ENCODE data around the gene CLIP3. TPM values are rescaled to one million over a fixed set of nuclear protein-coding genes. Genes with fewer than 3 reads are reported as not detected.

CLIP3 gene
- total RNA-seq, 1 donor from 2014 or later: 8.2 TPM

GRCh38 chr19:36040495-36040894 lies 7.8 kb upstream of the CLIP3 start:
- Mint-ChIP-seq H3K27me3 (ENCODE audit: insufficient read depth, low read depth) (peaks cover 2% of the 10 kb centered on the region), H3K9me3 (no peaks in the 10 kb centered on the region), H3K4me1 (peaks cover 12% of the 10 kb centered on the region), H3K36me3 (peaks cover 5% of the 10 kb centered on the region), H3K27ac (no peak overlapping the region), H3K4me3 (no peak overlapping the region)
- H3K4me3 ChIP-seq: no peak overlapping the region
- no peak overlapping the region for H2AFZ ChIP-seq (replicated peaks)
- no peaks in the 10 kb centered on the region for H3K9me3 ChIP-seq (ENCODE audit: low read depth)
- no peaks in the 10 kb centered on the region for H3K27me3 ChIP-seq
- no peak overlapping the region for H3K27ac ChIP-seq
- H3K4me1 ChIP-seq: no peaks in the 10 kb centered on the region
- H3K79me2 ChIP-seq (ENCODE audit: low read depth): no peaks in the 10 kb centered on the region
- no peaks in the 10 kb centered on the region for H3F3A ChIP-seq (ENCODE audit: low read depth)
- H4K20me1 ChIP-seq (ENCODE audit: low read depth): no peaks in the 10 kb centered on the region
- H3K36me3 ChIP-seq: no peaks in the 10 kb centered on the region
- no peak for DNase-seq (ENCODE audit: low spot score)
- H3K9ac ChIP-seq: no peak overlapping the region
- TF ChIP-seq CTCF (IDR thresholded peaks at IDR 0.05) (no peak), EZH2phosphoT487 (IDR thresholded peaks at IDR 0.05) (no peak), EZH2 (IDR thresholded peaks at IDR 0.05) (no peak)
- no peak overlapping the region for H3K4me2 ChIP-seq

GRCh38 chr19:36031308-36031707 lies 1.4 kb downstream of the CLIP3 start:
- Histone ChIP-seq H3K36me3 (no peaks in the 10 kb centered on the region), H3F3A (ENCODE audit: low read depth) (peaks cover 7% of the 10 kb centered on the region), H3K79me2 (ENCODE audit: low read depth) (peaks cover 10% of the 10 kb centered on the region), H3K4me3 (peak overlapping the region; percentile 100), H2AFZ (replicated peaks) (no peak overlapping the region), H3K27me3 (no peaks in the 10 kb centered on the region), H4K20me1 (ENCODE audit: low read depth) (peaks cover 8% of the 10 kb centered on the region), H3K9me3 (ENCODE audit: low read depth) (no peaks in the 10 kb centered on the region), H3K4me1 (peaks cover 7% of the 10 kb centered on the region), H3K4me2 (peak overlapping the region; percentile 94), H3K9ac (no peak overlapping the region), H3K27ac (no peak overlapping the region)
- Mint-ChIP-seq H3K4me3 (peak overlapping the region; percentile 90), H3K4me1 (peaks cover 16% of the 10 kb centered on the region), H3K9me3 (no peaks in the 10 kb centered on the region), H3K27ac (no peak overlapping the region), H3K27me3 (ENCODE audit: insufficient read depth, low read depth) (peaks cover 7% of the 10 kb centered on the region), H3K36me3 (peaks cover 16% of the 10 kb centered on the region)
- TF ChIP-seq EZH2 (IDR thresholded peaks at IDR 0.05) (no peak), CTCF (IDR thresholded peaks at IDR 0.05) (no peak), EZH2phosphoT487 (IDR thresholded peaks at IDR 0.05) (no peak)
- DNase-seq (ENCODE audit: low spot score): no peak

GRCh38 chr19:36030264-36031148 lies 2.2 kb downstream of the CLIP3 start:
- Mint-ChIP-seq H3K27ac (no peak overlapping the region), H3K4me3 (no peak overlapping the region), H3K4me1 (peaks cover 16% of the 10 kb centered on the region), H3K27me3 (ENCODE audit: insufficient read depth, low read depth) (peaks cover 7% of the 10 kb centered on the region), H3K36me3 (peaks cover 16% of the 10 kb centered on the region), H3K9me3 (no peaks in the 10 kb centered on the region)
- TF ChIP-seq CTCF (IDR thresholded peaks at IDR 0.05) (no peak), EZH2phosphoT487 (IDR thresholded peaks at IDR 0.05) (no peak), EZH2 (IDR thresholded peaks at IDR 0.05) (no peak)
- peaks cover 7% of the 10 kb centered on the region for H3K4me1 ChIP-seq
- no peak overlapping the region for H3K4me3 ChIP-seq
- H3F3A ChIP-seq (ENCODE audit: low read depth): peaks cover 7% of the 10 kb centered on the region
- H3K9me3 ChIP-seq (ENCODE audit: low read depth): no peaks in the 10 kb centered on the region
- no peak overlapping the region for H3K27ac ChIP-seq
- H3K27me3 ChIP-seq: no peaks in the 10 kb centered on the region
- peaks cover 10% of the 10 kb centered on the region for H3K79me2 ChIP-seq (ENCODE audit: low read depth)
- H3K4me2 ChIP-seq: no peak overlapping the region
- no peak overlapping the region for H3K9ac ChIP-seq
- DNase-seq (ENCODE audit: low spot score): no peak
- H3K36me3 ChIP-seq: no peaks in the 10 kb centered on the region
- H2AFZ ChIP-seq (replicated peaks): no peak overlapping the region
- peaks cover 8% of the 10 kb centered on the region for H4K20me1 ChIP-seq (ENCODE audit: low read depth)

Measured in neural progenitor cell (in vitro differentiated cells).